ENCODE measurements around the gene CD101.

Gene CD101

GRCh38 chr1:116997636-116998035, 3.9 kb upstream of the CD101 start:
- Histone ChIP-seq H3K4me2 (ENCODE audit: low read length) (no peak overlapping the region), H3K36me3 (ENCODE audit: control insufficient read depth, insufficient read depth, low read length) (no peaks in the 10 kb centered on the region), H3K79me2 (no peaks in the 10 kb centered on the region), H3K4me1 (no peaks in the 10 kb centered on the region), H2AFZ (no peak overlapping the region), H3K27ac (no peak overlapping the region), H3K27me3 (ENCODE audit: control insufficient read depth, insufficient read depth, low read length) (no peaks in the 10 kb centered on the region), H3K4me3 (ENCODE audit: low read depth, low read length) (no peak overlapping the region), H3K9me3 (ENCODE audit: control insufficient read depth, low read length) (no peaks in the 10 kb centered on the region), H3K9ac (no peak overlapping the region)
- TF ChIP-seq CTCF (IDR thresholded peaks at IDR 0.05) = no peak

- H3K27me3 ChIP-seq (ENCODE audit: control insufficient read depth, insufficient read depth, low read length) = no peaks in the 10 kb centered on the region
- H3K9ac ChIP-seq = no peak overlapping the region
- no peak overlapping the region for H3K27ac ChIP-seq
- H3K4me3 ChIP-seq (ENCODE audit: low read depth, low read length) = no peak overlapping the region
- H3K36me3 ChIP-seq (ENCODE audit: control insufficient read depth, insufficient read depth, low read length) = no peaks in the 10 kb centered on the region
- H3K4me2 ChIP-seq (ENCODE audit: low read length) = no peak overlapping the region
- no peak for TF ChIP-seq CTCF (IDR thresholded peaks at IDR 0.05)
- no peaks in the 10 kb centered on the region for H3K79me2 ChIP-seq
- H3K9me3 ChIP-seq (ENCODE audit: control insufficient read depth, low read length) = no peaks in the 10 kb centered on the region
- H3K4me1 ChIP-seq = no peaks in the 10 kb centered on the region
- no peak overlapping the region for H2AFZ ChIP-seq
Measured at GRCh38 chr1:116999596-116999995, 2.0 kb upstream of the CD101 start.

- TF ChIP-seq CTCF (IDR thresholded peaks at IDR 0.05) = no peak
- Histone ChIP-seq H3K27me3 (ENCODE audit: control insufficient read depth, insufficient read depth, low read length) (no peaks in the 10 kb centered on the region), H3K27ac (no peak overlapping the region)
Measured at GRCh38 chr1:117000142-117000541, 1.4 kb upstream of the CD101 start.

GRCh38 chr1:117003223-117003875, 1.8 kb downstream of the CD101 start:
- Histone ChIP-seq H3K27ac (no peak overlapping the region), H2AFZ (no peak overlapping the region), H3K4me1 (no peaks in the 10 kb centered on the region), H3K36me3 (ENCODE audit: control insufficient read depth, insufficient read depth, low read length) (no peaks in the 10 kb centered on the region), H3K27me3 (ENCODE audit: control insufficient read depth, insufficient read depth, low read length) (no peaks in the 10 kb centered on the region), H3K9me3 (ENCODE audit: control insufficient read depth, low read length) (no peaks in the 10 kb centered on the region), H3K4me2 (ENCODE audit: low read length) (no peak overlapping the region), H3K4me3 (ENCODE audit: low read depth, low read length) (no peak overlapping the region), H3K79me2 (no peaks in the 10 kb centered on the region), H3K9ac (no peak overlapping the region)
- no peak for TF ChIP-seq CTCF (IDR thresholded peaks at IDR 0.05)

More at GRCh38 chr1:117000142-117000541, 1.4 kb upstream of the CD101 start:
- Histone ChIP-seq H2AFZ (no peak overlapping the region), H3K36me3 (ENCODE audit: control insufficient read depth, insufficient read depth, low read length) (no peaks in the 10 kb centered on the region), H3K4me2 (ENCODE audit: low read length) (no peak overlapping the region), H3K9me3 (ENCODE audit: control insufficient read depth, low read length) (no peaks in the 10 kb centered on the region), H3K4me1 (no peaks in the 10 kb centered on the region), H3K9ac (no peak overlapping the region), H3K4me3 (ENCODE audit: low read depth, low read length) (no peak overlapping the region), H3K79me2 (no peaks in the 10 kb centered on the region)

- no peaks in the 10 kb centered on the region for H3K27me3 ChIP-seq (ENCODE audit: control insufficient read depth, insufficient read depth, low read length)
- no peak overlapping the region for H3K9ac ChIP-seq
- H3K4me2 ChIP-seq (ENCODE audit: low read length) = no peak overlapping the region
- H3K36me3 ChIP-seq (ENCODE audit: control insufficient read depth, insufficient read depth, low read length) = no peaks in the 10 kb centered on the region
- no peak for TF ChIP-seq CTCF (IDR thresholded peaks at IDR 0.05)
- no peaks in the 10 kb centered on the region for H3K9me3 ChIP-seq (ENCODE audit: control insufficient read depth, low read length)
- no peaks in the 10 kb centered on the region for H3K79me2 ChIP-seq
- H2AFZ ChIP-seq = no peak overlapping the region
- H3K4me1 ChIP-seq = no peaks in the 10 kb centered on the region
- no peak overlapping the region for H3K4me3 ChIP-seq (ENCODE audit: low read depth, low read length)
- no peak overlapping the region for H3K27ac ChIP-seq
Measured at GRCh38 chr1:117007719-117008013, 6.1 kb downstream of the CD101 start.
